ENCODE measurements around the gene PROKR2.

The PROKR2 gene

GRCh38 chr20:5316188-5317158, at the start of gene PROKR2:
Gene PROKR2 (minus strand): TSS chr20:5316954. CDS start chr20:5314369, 2,585 bp downstream.
- no peak within 1 kb of the TSS for H3K4me3 ChIP-seq (ENCODE audit: low read depth, low read length)
- TF ChIP-seq POLR2A (IDR thresholded peaks at IDR 0.05; ENCODE audit: extremely low read depth, insufficient read length) (no peak), MYC (IDR thresholded peaks at IDR 0.05; ENCODE audit: low read depth, low read length) (no peak), MAX (IDR thresholded peaks at IDR 0.05; ENCODE audit: low read depth, low read length) (no peak), CTCF (IDR thresholded peaks at IDR 0.05; ENCODE audit: low read depth, low read length) (no peak)
- no peak for DNase-seq (ENCODE audit: low read depth)

DNA sequence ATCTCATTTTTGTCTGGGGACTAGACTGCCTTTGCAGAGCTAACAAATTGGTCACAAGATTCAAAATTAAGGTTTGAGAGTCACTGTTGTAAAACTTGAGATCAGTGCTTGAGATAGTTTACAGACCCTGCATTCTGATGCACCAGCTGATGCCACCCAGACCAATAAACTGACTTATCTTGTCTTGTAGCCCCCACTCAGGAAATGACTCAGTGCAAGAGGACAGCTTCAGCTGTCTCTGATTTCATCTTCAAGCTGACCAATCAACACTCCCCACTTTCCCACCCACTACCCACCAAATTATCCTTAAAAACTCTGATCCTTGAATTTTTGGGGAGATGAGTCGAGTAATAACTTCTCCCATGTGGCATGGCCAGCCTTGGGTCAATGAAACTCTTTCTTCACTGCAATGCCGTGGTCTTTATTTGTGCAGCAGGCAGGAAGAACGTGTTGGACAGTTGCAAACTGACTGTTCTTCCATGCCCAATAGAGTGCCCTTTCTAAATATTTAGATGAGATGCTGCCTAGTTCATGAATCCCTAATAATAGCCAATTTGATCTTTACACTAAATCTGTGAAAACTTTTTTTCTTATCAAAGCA, 48.3 kb upstream of the PROKR2 start:
- DNase-seq (ENCODE audit: low read depth), result peak; percentile 25
- TF ChIP-seq POLR2A (IDR thresholded peaks at IDR 0.05; ENCODE audit: extremely low read depth, insufficient read length) (no peak), MAX (IDR thresholded peaks at IDR 0.05; ENCODE audit: low read depth, low read length) (no peak), MYC (IDR thresholded peaks at IDR 0.05; ENCODE audit: low read depth, low read length) (no peak), CTCF (IDR thresholded peaks at IDR 0.05; ENCODE audit: low read depth, low read length) (no peak)

GRCh38 chr20:5364136-5364821, 47.5 kb upstream of the PROKR2 start:
- no peak overlapping the region for H3K4me3 ChIP-seq (ENCODE audit: low read depth, low read length)
- DNase-seq (ENCODE audit: low read depth), result no peak
- TF ChIP-seq MYC (IDR thresholded peaks at IDR 0.05; ENCODE audit: low read depth, low read length), result no peak
- TF ChIP-seq POLR2A (IDR thresholded peaks at IDR 0.05; ENCODE audit: extremely low read depth, insufficient read length), result no peak
- no peak for TF ChIP-seq CTCF (IDR thresholded peaks at IDR 0.05; ENCODE audit: low read depth, low read length)
- TF ChIP-seq MAX (IDR thresholded peaks at IDR 0.05; ENCODE audit: low read depth, low read length), result no peak

More for the DNA sequence above, 48.3 kb upstream of the PROKR2 start:
- no peak overlapping the region for H3K4me3 ChIP-seq (ENCODE audit: low read depth, low read length)

DNA sequence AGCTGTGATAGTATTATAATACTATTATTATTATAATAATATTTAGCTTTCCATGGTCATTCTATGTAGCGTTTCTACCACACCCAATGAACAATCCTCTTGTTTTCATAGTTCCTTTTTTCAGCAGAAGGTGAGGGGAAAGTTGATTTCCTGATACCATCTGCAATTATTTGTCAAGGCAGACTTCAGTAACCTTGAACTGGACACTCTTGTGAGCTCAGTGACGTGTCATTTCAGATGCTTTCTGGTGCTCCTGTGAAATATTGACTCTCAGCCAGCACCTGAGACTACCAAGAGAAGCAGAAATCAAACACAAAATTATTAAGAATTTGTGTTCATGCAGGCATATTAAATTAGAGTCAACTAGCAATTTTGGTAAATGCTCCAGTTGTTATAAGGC, 46.0 kb upstream of the PROKR2 start:
- DNase-seq (ENCODE audit: low read depth), result no peak
- TF ChIP-seq MAX (IDR thresholded peaks at IDR 0.05; ENCODE audit: low read depth, low read length) (no peak), POLR2A (IDR thresholded peaks at IDR 0.05; ENCODE audit: extremely low read depth, insufficient read length) (no peak), MYC (IDR thresholded peaks at IDR 0.05; ENCODE audit: low read depth, low read length) (no peak), CTCF (IDR thresholded peaks at IDR 0.05; ENCODE audit: low read depth, low read length) (no peak)
- H3K4me3 ChIP-seq (ENCODE audit: low read depth, low read length), result no peak overlapping the region

- no peak for DNase-seq (ENCODE audit: low read depth)
- no peak overlapping the region for H3K4me3 ChIP-seq (ENCODE audit: low read depth, low read length)
- no peak for TF ChIP-seq POLR2A (IDR thresholded peaks at IDR 0.05; ENCODE audit: extremely low read depth, insufficient read length)
- TF ChIP-seq MYC (IDR thresholded peaks at IDR 0.05; ENCODE audit: low read depth, low read length), result no peak
- no peak for TF ChIP-seq MAX (IDR thresholded peaks at IDR 0.05; ENCODE audit: low read depth, low read length)
- no peak for TF ChIP-seq CTCF (IDR thresholded peaks at IDR 0.05; ENCODE audit: low read depth, low read length)
Observed at GRCh38 chr20:5361176-5361575, 44.4 kb upstream of the PROKR2 start.
